ENCODE results near the gene TRIP4. TPM values are rescaled to one million over a fixed set of nuclear protein-coding genes. Genes with fewer than 3 reads are reported as not detected.

Gene TRIP4
- total RNA-seq, 1 experiment from 2014 or later, result 18.3 TPM

DNA sequence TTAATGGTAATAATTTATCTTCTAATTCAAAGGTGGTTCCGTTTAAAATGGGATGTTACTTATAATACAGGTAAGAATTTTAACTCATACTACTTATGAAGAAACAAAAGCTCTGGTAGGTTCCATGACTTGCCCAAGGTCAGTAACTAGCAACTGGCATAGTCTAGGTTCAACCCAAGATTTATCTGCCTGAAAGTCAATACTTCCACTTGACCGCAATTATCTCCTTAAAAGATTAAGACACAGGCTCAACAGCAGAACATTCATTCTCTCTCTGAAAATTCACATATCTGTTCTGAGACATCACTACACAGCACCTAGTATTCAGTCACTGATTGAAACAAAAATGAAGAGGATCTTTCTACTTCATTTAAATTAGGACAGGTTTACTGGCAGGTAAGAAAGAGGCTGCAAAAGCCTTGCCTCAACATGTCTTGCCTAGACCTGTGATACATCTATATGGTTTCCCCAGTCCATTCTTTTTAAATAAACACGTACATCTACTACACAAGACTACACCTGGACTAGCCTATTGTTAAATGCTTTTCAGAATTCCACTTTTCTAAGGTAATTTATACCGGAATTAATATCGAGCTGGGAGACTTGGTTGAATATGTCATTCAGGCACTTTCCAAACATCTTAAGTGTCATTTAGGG is 32.8 kb upstream of the TRIP4 start:
- H2AFZ ChIP-seq (ENCODE audit: low read depth, low read length, poor library complexity, severe bottlenecking), result no peak overlapping the region
- POLR2A ChIA-PET, result no interaction called here
- BruUV-seq (replicated peaks), result no TSS peak

More for the DNA sequence above, 32.8 kb upstream of the TRIP4 start:
- DNase-seq (ENCODE audit: low read depth, low spot score) (no peak), ATAC-seq (no peak)
- RAD21 ChIA-PET (ENCODE audit: low non-redundant PET in 1 of 2, low total read pairs in 2 of 2, uncharacterized antibody in 2 of 2, unreplicated experiment in 2 of 2), result no interaction called here
- Histone ChIP-seq H3K36me3 (ENCODE audit: control insufficient read depth in 1 of 2, insufficient read depth in 2 of 2, low read length in 2 of 2) (no peaks in the 10 kb centered on the region; a peak in 1 of 4 replicates), H4K20me1 (ENCODE audit: insufficient read depth) (0 out of 2 replicates have a peak, but pooled peaks cover 3% of the 10 kb centered on the region), H3K9ac (ENCODE audit: low read length) (peak overlapping the region; percentile 87), H3K27me3 (ENCODE audit: insufficient read depth, low read length) (no peaks in the 10 kb centered on the region), H3K79me2 (ENCODE audit: insufficient read depth, low read length) (peaks cover 58% of the 10 kb centered on the region), H3K27ac (ENCODE audit: low read depth, low read length) (peak overlapping the region; percentile 77), H3K4me1 (ENCODE audit: control insufficient read depth in 1 of 2, insufficient read depth in 2 of 2, low read length in 2 of 2) (peaks cover 9 to 19% of the 10 kb centered on the region in 2 experiments; a peak in 3 of 4 replicates), H3K9me3 (ENCODE audit: control insufficient read depth in 1 of 2, insufficient read depth in 1 of 2, low read depth in 1 of 2, low read length in 2 of 2) (no peaks in the 10 kb centered on the region), H3K4me3 (replicated peaks in 1 of 2; ENCODE audit: low read depth in 1 of 2, low read length in 2 of 2) (peak overlapping the region; percentile 78 to 93), H3K9me2 (ENCODE audit: insufficient read depth) (no peaks in the 10 kb centered on the region), H3K4me2 (ENCODE audit: low read length) (peak overlapping the region; percentile 93)
- TF ChIP-seq ZFX (IDR thresholded peaks at IDR 0.05), result no peak
- no peak for TF ChIP-seq FOSL1 (IDR thresholded peaks at IDR 0.05; ENCODE audit: low read depth)
- TF ChIP-seq EZH2phosphoT487 (IDR thresholded peaks at IDR 0.05; ENCODE audit: borderline replicate concordance), result no peak
- TF ChIP-seq, protein P1, sequence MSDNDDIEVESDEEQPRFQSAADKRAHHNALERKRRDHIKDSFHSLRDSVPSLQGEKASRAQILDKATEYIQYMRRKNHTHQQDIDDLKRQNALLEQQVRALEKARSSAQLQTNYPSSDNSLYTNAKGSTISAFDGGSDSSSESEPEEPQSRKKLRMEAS (IDR thresholded peaks at IDR 0.05), result no peak
- no peak for TF ChIP-seq CBX3 (IDR thresholded peaks at IDR 0.05; ENCODE audit: low read depth)
- TF ChIP-seq, protein P2, sequence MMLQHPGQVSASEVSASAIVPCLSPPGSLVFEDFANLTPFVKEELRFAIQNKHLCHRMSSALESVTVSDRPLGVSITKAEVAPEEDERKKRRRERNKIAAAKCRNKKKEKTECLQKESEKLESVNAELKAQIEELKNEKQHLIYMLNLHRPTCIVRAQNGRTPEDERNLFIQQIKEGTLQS (IDR thresholded peaks at IDR 0.05), result no peak
- TF ChIP-seq POLR2AphosphoS5 (IDR thresholded peaks at IDR 0.05; ENCODE audit: low read depth, low read length), result no peak
- TF ChIP-seq, protein P3, sequence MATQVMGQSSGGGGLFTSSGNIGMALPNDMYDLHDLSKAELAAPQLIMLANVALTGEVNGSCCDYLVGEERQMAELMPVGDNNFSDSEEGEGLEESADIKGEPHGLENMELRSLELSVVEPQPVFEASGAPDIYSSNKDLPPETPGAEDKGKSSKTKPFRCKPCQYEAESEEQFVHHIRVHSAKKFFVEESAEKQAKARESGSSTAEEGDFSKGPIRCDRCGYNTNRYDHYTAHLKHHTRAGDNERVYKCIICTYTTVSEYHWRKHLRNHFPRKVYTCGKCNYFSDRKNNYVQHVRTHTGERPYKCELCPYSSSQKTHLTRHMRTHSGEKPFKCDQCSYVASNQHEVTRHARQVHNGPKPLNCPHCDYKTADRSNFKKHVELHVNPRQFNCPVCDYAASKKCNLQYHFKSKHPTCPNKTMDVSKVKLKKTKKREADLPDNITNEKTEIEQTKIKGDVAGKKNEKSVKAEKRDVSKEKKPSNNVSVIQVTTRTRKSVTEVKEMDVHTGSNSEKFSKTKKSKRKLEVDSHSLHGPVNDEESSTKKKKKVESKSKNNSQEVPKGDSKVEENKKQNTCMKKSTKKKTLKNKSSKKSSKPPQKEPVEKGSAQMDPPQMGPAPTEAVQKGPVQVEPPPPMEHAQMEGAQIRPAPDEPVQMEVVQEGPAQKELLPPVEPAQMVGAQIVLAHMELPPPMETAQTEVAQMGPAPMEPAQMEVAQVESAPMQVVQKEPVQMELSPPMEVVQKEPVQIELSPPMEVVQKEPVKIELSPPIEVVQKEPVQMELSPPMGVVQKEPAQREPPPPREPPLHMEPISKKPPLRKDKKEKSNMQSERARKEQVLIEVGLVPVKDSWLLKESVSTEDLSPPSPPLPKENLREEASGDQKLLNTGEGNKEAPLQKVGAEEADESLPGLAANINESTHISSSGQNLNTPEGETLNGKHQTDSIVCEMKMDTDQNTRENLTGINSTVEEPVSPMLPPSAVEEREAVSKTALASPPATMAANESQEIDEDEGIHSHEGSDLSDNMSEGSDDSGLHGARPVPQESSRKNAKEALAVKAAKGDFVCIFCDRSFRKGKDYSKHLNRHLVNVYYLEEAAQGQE (IDR thresholded peaks at IDR 0.05; ENCODE audit: low read depth), result no peak
- TF ChIP-seq JUND (IDR thresholded peaks at IDR 0.05), result no peak
- no peak for TF ChIP-seq POLR2A (IDR thresholded peaks at IDR 0.05; ENCODE audit: borderline replicate concordance, extremely low read depth, insufficient read depth, insufficient read length)
- TF ChIP-seq, protein P4, sequence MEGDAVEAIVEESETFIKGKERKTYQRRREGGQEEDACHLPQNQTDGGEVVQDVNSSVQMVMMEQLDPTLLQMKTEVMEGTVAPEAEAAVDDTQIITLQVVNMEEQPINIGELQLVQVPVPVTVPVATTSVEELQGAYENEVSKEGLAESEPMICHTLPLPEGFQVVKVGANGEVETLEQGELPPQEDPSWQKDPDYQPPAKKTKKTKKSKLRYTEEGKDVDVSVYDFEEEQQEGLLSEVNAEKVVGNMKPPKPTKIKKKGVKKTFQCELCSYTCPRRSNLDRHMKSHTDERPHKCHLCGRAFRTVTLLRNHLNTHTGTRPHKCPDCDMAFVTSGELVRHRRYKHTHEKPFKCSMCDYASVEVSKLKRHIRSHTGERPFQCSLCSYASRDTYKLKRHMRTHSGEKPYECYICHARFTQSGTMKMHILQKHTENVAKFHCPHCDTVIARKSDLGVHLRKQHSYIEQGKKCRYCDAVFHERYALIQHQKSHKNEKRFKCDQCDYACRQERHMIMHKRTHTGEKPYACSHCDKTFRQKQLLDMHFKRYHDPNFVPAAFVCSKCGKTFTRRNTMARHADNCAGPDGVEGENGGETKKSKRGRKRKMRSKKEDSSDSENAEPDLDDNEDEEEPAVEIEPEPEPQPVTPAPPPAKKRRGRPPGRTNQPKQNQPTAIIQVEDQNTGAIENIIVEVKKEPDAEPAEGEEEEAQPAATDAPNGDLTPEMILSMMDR (IDR thresholded peaks at IDR 0.05 in 2 of 3, conservative IDR thresholded peaks at IDR 0.05 in 1 of 3; ENCODE audit: borderline replicate concordance in 1 of 3, insufficient read depth in 1 of 3, low read depth in 2 of 3, low read length in 2 of 3), result no peak
- no peak for TF ChIP-seq ZNF274 (IDR thresholded peaks at IDR 0.05; ENCODE audit: low read depth, low read length)
- TF ChIP-seq EZH2 (IDR thresholded peaks at IDR 0.05), result no peak
- no peak for TF ChIP-seq CEBPB (IDR thresholded peaks at IDR 0.05; ENCODE audit: low read depth)
- TF ChIP-seq SIN3A (IDR thresholded peaks at IDR 0.05; ENCODE audit: low read depth), result no peak
- CTCF ChIA-PET, result no interaction called here
- intact Hi-C loops (cut with micrococcal nuclease), result loop anchor here (5.0 kb wide), 1 partner anchor 203 kb away; the partner anchor contains the start of gene SNX22

Measured in HCT116 (cell line).